ENCODE results near the gene UTP4.

DNA sequence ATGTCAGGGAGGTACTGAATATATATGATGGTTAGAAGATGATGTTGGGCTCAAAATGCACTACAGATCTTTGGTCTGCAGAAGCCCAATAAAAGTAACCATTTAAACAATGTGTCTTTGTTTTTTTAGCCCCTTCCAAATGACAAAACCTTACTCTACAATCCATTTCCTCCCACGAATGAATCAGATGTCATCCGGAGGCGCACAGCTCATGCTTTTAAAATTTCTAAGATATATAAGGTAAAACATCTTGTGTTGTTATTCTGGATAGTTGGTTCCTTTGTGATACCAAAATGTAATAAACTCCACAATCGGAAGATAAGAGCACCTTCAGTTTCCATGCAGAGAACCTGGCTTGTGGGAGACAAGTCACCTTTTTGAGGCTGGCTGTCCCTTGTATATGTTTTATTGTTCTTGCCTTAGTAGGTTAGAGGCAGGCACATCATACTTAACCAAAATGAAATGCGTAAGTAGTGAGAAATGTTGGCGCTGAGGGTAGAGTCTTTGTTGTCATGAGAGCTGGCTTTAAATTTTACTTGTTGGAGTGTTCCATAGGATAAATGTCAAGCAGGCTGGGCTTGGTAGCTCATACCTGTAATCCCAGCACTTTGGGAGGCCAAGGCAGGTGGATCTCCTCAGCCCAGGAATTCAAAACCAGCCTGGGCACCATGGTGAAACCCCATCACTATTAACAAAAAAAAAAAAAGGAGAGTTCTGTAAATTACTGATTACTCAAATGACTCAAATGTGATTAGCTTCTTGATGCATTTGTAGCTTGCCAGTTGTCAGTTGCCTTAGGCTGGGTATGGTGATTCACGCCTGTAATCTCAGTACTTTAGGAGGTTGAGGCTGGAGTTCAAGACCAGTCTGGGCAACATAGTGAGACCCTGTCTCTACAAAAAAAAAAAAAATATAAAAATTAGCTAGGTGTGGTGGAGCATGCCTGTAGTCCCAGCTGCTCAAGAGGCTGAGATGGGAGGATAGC, 34.8 kb downstream of the UTP4 start:
- TF ChIP-seq POLR2A (IDR thresholded peaks at IDR 0.05) (no peak), CTCF (IDR thresholded peaks at IDR 0.05) (no peak), EP300 (IDR thresholded peaks at IDR 0.05) (no peak), POLR2AphosphoS5 (IDR thresholded peaks at IDR 0.05) (no peak)

Measured in gastroesophageal sphincter (tissue), 3 donors.